Panc1 (cell line): ENCODE measurements around the gene PLCH1.

Experiments
- POLR2AphosphoS5 ChIP-seq: IDR thresholded peaks from 2 replicates; pipeline ENCODE4 v1.6.1; 2012; ENCODE audit warnings: mild to moderate bottlenecking, low read depth, low read length, moderate library complexity
- SIN3A ChIP-seq: IDR thresholded peaks from 2 replicates; pipeline ENCODE4 v1.6.1; 2012; ENCODE audit warnings: low read depth, mild to moderate bottlenecking, low read length, moderate library complexity, borderline replicate concordance; ENCODE audit not compliant: insufficient read depth
- TCF7L2 ChIP-seq: IDR thresholded peaks from 2 replicates; pipeline ENCODE4 v1.6.1; 2011; ENCODE audit warnings: mild to moderate bottlenecking, low read depth, low read length, inconsistent platforms
- TF ChIP-seq, protein P1 (sequence below): fragments of 450-650 bp; IDR thresholded peaks from 2 replicates; pipeline ENCODE4 v1.5.1; 2017; ENCODE audit warnings: mild to moderate bottlenecking
- TF ChIP-seq, protein P2 (sequence below), 2 experiments: IDR thresholded peaks; 2 replicates each; pipeline ENCODE4 v1.6.1; 2011 to 2012; ENCODE audit warnings: low read depth in 2 of 2, control low read depth in 1 of 2, low read length in 1 of 2, mild to moderate bottlenecking in 1 of 2, moderate library complexity in 1 of 2; ENCODE audit not compliant: insufficient read depth in 1 of 2

DNA sequence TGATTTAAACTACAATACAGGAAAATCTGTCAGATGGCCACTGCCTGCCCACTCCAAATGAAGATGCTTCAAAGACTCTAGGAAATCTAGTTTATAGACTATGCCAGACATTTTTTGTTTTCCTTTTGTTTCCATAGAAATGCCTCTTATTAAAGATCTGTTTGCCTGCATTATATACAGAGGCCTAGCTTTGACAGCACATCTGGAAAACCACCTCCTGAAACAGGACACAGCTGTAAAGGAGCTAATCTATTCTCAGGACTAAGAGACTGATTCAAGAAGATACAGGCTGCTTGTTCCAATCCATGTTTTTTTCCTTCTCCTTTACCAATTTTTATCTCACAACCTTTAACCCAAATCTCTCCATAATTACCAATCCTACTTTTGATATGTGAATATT lies 376.1 kb downstream of the PLCH1 start:
- TF ChIP-seq, protein P1, sequence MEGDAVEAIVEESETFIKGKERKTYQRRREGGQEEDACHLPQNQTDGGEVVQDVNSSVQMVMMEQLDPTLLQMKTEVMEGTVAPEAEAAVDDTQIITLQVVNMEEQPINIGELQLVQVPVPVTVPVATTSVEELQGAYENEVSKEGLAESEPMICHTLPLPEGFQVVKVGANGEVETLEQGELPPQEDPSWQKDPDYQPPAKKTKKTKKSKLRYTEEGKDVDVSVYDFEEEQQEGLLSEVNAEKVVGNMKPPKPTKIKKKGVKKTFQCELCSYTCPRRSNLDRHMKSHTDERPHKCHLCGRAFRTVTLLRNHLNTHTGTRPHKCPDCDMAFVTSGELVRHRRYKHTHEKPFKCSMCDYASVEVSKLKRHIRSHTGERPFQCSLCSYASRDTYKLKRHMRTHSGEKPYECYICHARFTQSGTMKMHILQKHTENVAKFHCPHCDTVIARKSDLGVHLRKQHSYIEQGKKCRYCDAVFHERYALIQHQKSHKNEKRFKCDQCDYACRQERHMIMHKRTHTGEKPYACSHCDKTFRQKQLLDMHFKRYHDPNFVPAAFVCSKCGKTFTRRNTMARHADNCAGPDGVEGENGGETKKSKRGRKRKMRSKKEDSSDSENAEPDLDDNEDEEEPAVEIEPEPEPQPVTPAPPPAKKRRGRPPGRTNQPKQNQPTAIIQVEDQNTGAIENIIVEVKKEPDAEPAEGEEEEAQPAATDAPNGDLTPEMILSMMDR: no peak
- TF ChIP-seq SIN3A: no peak
- no peak for TF ChIP-seq POLR2AphosphoS5
- no peak for TF ChIP-seq TCF7L2
- TF ChIP-seq, protein P2, sequence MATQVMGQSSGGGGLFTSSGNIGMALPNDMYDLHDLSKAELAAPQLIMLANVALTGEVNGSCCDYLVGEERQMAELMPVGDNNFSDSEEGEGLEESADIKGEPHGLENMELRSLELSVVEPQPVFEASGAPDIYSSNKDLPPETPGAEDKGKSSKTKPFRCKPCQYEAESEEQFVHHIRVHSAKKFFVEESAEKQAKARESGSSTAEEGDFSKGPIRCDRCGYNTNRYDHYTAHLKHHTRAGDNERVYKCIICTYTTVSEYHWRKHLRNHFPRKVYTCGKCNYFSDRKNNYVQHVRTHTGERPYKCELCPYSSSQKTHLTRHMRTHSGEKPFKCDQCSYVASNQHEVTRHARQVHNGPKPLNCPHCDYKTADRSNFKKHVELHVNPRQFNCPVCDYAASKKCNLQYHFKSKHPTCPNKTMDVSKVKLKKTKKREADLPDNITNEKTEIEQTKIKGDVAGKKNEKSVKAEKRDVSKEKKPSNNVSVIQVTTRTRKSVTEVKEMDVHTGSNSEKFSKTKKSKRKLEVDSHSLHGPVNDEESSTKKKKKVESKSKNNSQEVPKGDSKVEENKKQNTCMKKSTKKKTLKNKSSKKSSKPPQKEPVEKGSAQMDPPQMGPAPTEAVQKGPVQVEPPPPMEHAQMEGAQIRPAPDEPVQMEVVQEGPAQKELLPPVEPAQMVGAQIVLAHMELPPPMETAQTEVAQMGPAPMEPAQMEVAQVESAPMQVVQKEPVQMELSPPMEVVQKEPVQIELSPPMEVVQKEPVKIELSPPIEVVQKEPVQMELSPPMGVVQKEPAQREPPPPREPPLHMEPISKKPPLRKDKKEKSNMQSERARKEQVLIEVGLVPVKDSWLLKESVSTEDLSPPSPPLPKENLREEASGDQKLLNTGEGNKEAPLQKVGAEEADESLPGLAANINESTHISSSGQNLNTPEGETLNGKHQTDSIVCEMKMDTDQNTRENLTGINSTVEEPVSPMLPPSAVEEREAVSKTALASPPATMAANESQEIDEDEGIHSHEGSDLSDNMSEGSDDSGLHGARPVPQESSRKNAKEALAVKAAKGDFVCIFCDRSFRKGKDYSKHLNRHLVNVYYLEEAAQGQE (IDR thresholded peaks at IDR 0.05; ENCODE audit: insufficient read depth in 1 of 2, low read depth in 2 of 2, low read length in 1 of 2): no peak
